Cerebellar cortex (tissue), 1 donor: ENCODE data around the gene PLCB1.
"Not testable (repeated sequence)": the region's sequence is repeated elsewhere in the genome, so short reads cannot be mapped to it uniquely, and the experiment has no call there.

Source experiments
- DNase-seq: peaks from one replicate; pipeline ENCODE4 v3.0.0-alpha.2; 2015; ENCODE audit warnings: low spot score

PLCB1 gene

DNA sequence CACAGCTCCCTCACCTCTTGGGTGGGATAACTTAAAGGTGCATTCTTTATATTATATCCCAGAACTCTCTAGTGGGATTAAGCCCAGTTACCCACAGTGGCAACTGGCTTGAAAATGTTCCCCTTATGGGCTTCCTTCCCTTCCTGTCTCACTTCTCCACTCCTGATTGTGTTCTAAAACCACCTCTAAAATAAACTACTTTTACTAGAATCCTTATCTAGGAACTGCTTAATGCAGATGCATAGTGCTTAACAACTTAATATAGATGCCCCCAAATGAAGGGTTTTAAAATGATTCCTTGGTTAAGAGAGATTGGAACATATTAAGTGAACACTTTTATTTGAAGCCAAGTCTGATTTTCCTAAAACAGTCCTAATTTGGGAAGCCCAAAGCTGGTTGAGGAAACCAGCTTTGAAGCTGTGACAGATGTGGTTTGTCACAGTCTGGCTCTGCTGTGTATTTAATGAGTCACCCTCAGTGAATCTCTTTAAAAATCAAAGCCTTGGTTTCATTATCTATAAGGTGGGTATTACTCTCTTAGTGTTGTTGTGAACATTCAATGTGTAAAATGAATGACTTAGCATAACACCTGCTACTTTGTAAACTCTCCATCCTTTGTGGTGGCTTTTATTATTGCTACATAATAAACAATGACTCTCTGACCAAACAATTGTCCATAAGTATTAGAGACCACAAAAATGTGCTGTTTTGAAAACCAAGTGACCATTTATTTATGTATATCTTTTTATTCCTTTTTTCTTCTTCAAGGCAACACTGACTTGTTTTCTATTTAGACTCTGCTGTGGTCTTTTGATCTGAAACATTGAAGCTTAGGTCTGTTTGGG is 24.4 kb downstream of the PLCB1 start:
- no peak for DNase-seq

DNA sequence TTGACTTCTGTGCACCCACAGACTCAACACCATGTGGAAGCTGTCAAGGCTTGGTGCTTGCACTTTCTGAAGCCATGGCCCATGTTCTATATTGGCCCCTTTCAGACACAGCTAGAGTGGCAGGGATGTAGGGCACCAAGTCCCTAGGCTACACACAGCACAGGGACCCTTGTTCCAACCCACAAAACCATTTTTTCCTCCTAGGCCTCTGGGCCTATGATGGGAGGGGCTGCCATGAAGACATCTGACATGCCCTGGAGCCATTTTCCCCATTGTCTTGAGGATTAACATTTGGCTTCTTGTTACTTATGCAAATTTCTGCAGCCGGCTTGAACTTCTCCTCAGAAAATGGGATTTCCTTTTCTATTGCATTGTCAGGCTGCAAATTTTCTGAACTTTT is 27.2 kb downstream of the PLCB1 start:
- DNase-seq: not testable (repeated sequence)

DNA sequence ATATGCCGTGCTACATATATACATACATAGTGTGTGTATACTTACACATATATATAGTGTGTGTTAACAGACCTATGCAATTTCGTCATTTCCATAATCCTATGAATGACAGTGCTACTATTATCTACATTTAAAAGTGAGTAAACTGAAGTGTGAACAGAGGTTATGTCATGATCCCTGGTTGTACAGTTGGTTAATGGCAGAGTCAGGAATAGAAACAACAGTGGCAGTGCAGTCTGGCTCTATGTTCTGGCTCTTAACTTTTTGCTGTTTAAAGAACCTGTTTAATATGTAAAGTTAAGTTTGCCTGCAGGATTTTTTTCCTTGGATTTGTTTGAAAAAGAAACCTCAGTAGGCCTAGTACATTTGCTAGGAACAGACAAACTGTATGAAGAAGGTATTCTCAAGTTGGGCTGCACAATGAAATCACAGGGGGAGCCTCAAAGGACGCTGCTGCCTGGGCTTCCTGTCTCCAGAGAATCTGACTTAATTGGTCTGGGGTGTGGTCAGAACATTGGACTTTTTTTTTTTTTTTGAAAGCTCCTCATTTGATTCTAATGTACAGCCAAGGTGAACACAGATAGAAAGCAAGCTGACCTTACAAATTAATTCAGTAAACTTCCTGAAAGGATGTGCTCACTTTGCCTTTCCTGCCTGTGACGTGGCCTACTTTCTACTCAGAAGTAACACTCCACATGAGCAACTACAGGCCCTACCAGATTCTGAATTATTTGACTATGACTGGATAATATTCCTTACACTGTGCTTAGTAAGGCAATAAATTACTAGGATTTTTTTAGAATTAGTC is 29.4 kb downstream of the PLCB1 start:
- no peak for DNase-seq

DNA sequence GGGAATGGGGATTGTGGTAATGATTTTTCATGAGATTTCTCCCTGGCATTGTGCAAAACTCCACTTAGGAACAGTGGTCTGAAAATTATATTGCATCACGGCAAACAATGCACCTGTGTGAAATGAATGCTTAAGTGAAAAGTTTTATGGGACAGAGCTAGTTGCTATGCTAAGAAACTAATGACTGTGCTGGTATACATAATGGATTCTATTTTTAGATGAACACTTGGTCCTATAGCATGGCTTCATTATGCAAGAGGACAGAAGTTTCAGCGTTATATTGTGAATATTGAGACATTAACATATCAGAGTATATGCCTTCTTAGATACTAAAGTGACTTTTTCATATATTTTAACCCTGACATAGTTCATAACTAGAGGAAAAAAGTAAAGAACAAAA is 30.5 kb downstream of the PLCB1 start:
- DNase-seq: no peak

DNA sequence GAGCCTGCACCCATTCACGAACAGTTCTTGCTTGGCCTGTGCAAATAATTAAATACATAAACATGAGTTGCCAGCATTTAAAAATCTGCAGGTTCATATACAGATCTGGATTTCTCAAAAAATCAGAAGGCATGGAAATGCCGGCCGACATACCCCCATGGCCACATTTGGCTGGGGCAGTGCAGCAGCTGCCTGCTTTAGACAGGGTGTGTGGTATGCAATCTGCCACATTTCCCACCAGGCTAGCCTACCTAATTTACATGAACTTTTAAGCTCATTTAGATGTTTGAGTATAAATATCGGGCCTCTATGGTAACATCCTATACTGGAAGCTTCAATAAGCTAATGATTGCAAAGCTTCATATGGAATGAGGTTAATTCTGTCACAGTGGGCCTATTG is 31.5 kb downstream of the PLCB1 start:
- DNase-seq: no peak

DNA sequence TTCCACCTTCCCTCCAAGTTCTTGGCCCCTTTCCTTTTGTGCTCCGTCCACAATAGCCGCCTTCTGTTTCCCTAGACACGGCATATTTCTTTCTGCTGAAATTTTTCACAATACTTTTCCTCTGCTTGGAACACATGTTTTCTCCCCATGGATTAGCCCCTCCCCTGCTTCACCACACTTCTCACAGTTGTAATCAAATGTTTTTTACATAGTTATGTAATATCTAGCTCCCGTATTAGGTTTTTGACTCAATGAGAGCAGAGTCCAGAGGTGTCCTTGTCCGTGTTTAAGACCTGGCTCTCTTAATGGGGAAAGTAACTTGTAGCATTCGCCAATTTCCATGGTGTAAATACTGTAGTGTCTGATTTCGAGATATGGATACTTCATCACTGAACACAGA is 34.7 kb downstream of the PLCB1 start:
- no peak for DNase-seq

- DNase-seq: no peak
Observed at GRCh38 chr20:8168785-8169288, 36.8 kb downstream of the PLCB1 start.

DNA sequence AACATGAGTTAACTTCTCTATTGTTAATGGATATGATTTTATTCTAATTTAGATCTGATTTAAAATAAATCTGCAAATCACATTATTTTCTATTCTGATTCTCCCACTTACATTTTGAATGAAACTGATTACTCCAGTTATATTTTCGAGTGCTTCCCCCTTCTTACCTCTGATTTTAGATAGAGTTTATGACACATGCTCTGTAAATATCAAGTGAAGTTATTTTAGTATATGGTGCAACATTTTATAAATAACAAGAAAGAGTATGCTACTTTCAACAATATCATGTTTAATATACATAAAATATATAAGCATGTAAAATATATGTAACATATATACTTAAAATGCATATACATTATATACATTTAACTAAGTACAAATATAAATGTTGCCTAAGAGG is 38.9 kb downstream of the PLCB1 start:
- DNase-seq: no peak

DNA sequence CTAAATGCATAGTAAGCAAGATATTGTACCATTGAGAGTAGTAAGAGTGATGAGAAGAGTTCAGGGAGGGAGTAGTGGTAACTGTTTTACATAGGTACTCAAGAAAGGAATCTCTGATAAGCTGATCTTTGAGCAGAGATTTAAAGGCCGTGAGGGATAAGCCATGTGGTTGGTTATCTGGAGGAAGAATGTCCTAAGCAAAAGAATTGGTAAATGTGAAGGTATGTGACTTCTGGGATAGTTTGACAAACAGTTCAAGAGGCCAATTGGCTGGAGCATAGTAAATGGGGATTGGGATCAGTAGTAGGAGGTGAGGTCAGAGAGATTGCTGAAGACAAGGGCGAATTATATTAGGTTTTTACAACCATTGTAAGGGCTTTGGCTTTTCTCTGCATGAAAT is 40.1 kb downstream of the PLCB1 start:
- DNase-seq: no peak

DNA sequence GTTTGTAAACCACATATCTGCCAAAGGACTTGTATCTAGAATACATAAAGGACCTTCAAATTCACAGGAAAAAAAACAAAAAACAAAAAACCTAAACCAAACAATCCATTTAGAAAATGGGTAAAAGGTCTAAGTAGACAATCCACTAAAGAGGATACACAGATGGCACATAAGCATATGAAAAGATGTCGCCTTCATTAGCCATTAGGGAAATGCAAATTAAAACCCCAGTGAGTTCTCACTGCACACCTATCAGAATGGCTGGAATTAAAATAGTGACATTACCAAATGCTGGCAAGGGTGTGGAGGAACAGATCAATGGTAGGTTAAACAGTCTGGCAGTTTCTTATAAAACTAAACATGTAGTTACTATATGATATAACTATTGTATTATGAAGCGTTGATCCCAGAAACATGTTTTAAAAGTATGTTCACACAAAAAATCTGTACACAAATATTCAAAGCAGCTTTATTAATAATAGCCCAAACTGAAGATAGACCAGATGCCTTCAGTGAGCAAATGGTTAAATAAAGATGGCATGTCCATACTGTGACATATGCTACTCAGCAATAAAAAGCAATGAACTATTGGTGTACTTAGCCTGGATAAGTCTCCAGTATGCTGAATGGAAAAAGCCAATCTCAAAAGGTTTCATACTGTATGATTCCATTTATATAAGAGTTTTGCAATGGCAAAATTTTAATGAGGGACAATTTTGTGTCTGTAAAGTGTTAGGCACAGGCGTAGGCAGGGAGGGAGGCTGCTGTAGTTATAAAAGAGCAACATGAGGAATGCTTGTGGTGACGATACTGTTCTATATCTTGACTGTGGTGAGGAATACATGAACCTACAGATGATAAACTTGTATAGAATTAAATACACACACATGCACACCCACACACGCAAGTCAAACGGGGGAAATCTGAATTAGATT is 43.9 kb downstream of the PLCB1 start:
- no peak for DNase-seq

- no peak for DNase-seq
Observed at GRCh38 chr20:8183526-8183925, 51.5 kb downstream of the PLCB1 start.

- no peak for DNase-seq
Observed at GRCh38 chr20:8187740-8188139, 55.7 kb downstream of the PLCB1 start.

DNA sequence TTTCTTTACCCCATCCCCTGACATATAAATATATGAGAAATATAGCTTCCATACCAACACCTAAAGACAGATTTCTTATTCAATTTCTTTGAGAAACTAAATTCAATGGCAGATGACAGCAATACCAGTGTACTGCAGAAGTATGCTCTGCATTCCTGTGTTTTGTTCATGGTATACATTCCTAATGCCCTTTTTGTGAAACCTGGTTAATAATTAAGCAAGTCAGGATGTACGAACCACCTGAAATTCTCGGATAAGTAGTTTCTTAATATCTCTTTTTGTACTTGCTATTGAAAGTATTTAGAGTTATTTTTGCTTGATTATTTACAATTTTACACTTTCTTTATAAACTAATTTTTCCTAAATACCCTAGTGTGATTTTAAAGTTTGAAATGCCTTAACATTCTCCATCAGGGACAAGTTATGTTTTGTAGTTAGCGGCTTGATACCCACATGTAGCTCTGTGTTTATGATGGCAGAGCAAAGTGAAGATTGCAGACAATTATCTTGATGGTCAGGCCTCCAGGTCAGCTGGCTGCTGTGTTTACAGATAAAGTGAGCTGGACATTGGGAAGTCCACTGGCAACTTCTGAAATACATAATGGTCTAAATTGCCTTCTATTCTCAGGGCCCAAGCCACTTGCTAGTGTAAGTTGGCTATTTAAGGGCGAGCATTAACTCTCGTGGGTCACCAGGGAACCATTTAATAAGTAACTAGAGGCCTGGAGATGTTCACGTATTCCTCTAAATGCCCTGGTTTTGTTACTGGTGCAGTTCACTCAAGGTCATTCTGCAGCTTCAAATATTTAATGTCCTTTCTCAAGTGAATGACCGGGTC is 58.2 kb downstream of the PLCB1 start:
- DNase-seq: no peak

- no peak for DNase-seq
Observed at GRCh38 chr20:8194721-8195120, 62.7 kb downstream of the PLCB1 start.

DNA sequence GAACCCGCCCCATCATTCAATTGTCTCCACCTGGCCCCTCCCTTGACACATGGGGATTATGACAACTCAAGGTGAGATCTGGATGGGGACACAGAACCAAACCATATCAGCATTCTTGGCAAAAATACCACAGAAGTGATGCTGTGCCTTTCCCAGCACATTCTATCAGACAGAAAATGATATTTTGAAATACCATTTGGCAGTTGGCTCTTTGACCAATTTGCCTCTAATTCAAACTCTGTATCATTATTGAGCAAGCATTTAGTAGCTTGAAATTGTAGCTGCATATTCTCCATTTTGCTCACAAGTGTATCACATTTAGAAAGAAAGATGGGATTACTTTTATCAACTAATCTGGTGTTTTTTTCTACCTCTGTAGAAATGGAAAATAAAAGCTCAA is 64.0 kb downstream of the PLCB1 start:
- no peak for DNase-seq

DNA sequence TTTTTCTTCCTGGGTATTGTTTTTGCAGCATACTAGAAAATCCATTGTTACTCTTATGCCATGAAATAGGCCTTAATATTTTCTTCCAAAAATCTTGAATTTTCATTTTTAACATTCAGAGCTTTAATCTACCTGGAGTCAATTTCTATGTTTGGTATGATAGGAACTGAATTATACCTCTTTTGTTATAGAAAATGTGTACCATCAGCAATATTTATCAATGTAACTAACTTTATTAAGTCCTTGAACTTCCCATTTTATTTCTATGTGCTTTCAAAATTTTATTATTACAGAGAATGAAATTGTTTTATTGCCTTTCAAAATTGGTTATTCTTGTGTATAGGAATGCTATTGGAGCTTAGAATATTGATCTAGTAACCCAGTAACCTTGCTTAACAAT is 68.2 kb downstream of the PLCB1 start:
- DNase-seq: no peak

- no peak for DNase-seq
Observed at GRCh38 chr20:8203366-8203765, 71.3 kb downstream of the PLCB1 start.

DNA sequence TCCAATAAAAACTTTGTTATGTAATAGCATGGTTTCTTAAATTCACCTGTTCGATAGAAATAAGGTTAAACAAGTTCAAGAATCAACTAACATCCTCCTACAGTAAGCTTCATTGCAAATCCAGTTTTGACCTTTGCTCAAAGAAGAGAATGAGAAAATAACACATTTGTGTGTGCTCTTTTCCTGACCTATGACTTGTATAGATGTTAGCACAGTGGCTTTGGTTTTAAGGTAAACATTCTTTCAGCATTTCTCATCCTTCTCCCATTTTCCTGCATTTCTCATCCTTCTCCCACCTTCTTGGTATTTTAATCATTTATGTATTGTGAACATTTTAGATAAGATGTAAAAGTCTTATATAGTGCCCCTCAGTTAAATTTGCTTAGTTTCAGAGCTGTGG is 73.9 kb downstream of the PLCB1 start:
- no peak for DNase-seq

- no peak for DNase-seq
Observed at GRCh38 chr20:8208226-8208625, 76.2 kb downstream of the PLCB1 start.

- DNase-seq: no peak
Observed at GRCh38 chr20:8209061-8209460, 77.0 kb downstream of the PLCB1 start.

- no peak for DNase-seq
Observed at GRCh38 chr20:8210749-8211148, 78.7 kb downstream of the PLCB1 start.
